ENCODE results near the gene CD8B2.
"Not testable (repeated sequence)": the region's sequence is repeated elsewhere in the genome, so short reads cannot be mapped to it uniquely, and the experiment has no call there.

Gene CD8B2

GRCh38 chr2:106553321-106553720 lies 66.2 kb downstream of the CD8B2 start:
- no peak for DNase-seq

- no peak for DNase-seq
Measured at GRCh38 chr2:106554411-106554810, 67.2 kb downstream of the CD8B2 start.

- DNase-seq, result no peak
Measured at GRCh38 chr2:106555053-106555452, 67.9 kb downstream of the CD8B2 start.

- not testable (repeated sequence) for DNase-seq
Measured at GRCh38 chr2:106559786-106560185, 72.6 kb downstream of the CD8B2 start.

GRCh38 chr2:106560773-106561172 lies 73.6 kb downstream of the CD8B2 start:
- no peak for DNase-seq

- DNase-seq, result no peak
Measured at GRCh38 chr2:106561356-106561755, 74.2 kb downstream of the CD8B2 start.

DNA sequence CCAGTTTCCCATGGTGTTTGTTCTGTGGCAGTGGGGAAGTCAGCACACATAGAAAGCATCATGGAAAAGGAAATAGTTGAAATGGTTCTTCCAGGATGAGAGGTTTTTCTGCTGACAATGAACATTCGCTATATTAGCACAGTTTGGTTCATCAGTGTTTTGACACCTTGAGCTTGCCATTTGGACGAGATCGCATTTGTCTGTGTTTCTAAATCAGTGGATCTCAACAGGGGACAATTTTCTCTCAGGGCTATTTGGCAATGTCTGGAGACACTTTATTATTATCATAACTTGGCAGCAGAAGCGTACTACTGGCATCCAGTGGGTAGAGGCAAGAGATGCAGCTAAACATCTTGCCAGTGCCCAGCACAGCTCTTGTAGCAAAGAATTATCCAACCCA lies 74.6 kb downstream of the CD8B2 start:
- DNase-seq, result no peak

DNA sequence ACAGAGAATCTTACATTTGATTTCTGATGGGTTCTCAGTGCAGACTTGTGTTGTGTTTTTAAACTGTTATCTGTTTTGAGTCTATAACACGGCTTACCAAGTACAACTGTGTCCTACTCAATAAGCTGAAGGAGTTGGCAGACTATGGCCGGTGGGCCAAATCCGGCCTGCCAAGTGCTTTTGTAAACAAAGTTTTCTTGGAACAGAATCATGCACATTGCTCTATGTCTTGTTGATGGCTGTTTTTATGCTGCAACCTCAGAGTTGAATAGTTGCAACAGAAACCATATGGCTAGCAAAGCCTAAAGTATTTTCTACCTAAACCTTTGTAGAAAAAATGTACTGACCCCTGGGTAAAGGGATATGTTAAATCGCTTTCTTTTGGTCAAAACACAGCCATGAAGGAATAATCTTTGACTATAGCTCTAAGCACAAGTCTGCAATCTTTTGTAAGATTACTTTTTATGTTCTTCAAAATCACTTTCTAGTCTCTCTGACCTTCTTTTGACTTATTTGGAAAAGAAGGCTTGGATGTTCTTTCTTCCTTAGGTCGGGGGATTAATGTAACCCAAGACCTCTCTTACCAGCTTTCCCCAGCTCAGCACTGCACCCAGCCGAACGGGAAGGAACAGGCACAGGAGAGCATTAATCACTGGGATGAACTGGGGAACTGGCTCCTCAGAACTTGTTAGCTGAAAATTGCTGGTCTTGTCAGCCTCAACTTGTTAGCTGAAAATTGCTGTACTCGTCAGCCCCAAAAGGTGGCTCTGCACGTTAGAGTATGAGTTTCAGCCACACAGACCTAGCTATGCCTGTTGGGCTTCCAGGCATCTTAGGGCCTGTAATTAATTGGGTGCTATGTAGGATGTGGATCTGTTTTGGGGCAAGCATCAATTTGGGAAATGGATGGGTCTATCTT lies 75.4 kb downstream of the CD8B2 start:
- no peak for DNase-seq

GRCh38 chr2:106563195-106563594 lies 76.0 kb downstream of the CD8B2 start:
- no peak for DNase-seq

GRCh38 chr2:106565599-106565998 lies 78.4 kb downstream of the CD8B2 start:
- DNase-seq, result no peak

GRCh38 chr2:106566050-106566449 lies 78.9 kb downstream of the CD8B2 start:
- no peak for DNase-seq

DNA sequence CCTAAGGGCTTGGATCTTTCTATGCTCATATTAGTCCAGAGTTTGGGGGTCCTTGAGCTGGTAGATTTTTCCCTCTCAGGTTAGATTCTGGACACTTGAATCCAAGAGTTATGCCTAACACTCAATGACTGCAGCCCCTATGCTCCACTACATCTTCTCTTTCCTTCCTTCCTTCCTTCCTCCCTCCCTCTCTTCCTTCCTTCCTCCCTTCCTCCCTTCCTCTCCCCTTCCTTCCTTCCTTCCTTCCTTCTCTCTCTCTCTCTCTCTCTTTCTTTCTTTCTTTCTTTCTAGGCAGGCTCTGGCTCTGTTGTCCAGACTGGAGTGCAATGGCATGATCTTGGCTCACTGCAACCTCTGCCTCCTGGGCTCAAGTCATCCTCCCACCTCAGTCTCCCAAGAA lies 79.3 kb downstream of the CD8B2 start:
- DNase-seq, result not testable (repeated sequence)

GRCh38 chr2:106570316-106570715 lies 83.2 kb downstream of the CD8B2 start:
- no peak for DNase-seq

Measured in NCI-H187 (cell line).